H1 (cell line): Measurements from ENCODE around the gene CXCR5. TPM values are rescaled to one million over a fixed set of nuclear protein-coding genes. Genes with fewer than 3 reads are reported as not detected.

Experiments used
- HDAC2 ChIP-seq, 2 experiments: fragments of 300-600 bp in 1 of 2; sonication (generic) in 1 of 2; IDR thresholded peaks; 2 replicates each; pipeline ENCODE4 v1.6.1; 2011 to 2012; ENCODE audit warnings: low read depth in 2 of 2, low read length in 2 of 2, mild to moderate bottlenecking in 2 of 2, moderate library complexity in 2 of 2, borderline replicate concordance in 1 of 2, inconsistent platforms in 1 of 2
- MAFK ChIP-seq: IDR thresholded peaks from 2 replicates; pipeline ENCODE4 v1.6.1; 2012; ENCODE audit warnings: low read depth, mild to moderate bottlenecking, improper control_type of control experiment, low read length
- POLR2AphosphoS5 ChIP-seq: IDR thresholded peaks from 2 replicates; pipeline ENCODE4 v1.6.1; 2011; ENCODE audit warnings: low read depth, low read length
- SUZ12 ChIP-seq: fragments of 200-600 bp; sonication (generic); IDR thresholded peaks from 2 replicates; pipeline ENCODE4 v1.6.1; 2012; ENCODE audit warnings: mild to moderate bottlenecking, inconsistent platforms, low read length, moderate library complexity, mixed read lengths
- polyA plus RNA-seq, 7 experiments: library from polyadenylated mRNA; depleted of rRNA in 3 of 7; stranded (reverse) in 5 of 7; unstranded in 2 of 7; fragments of >200 nt in 5 of 7; fragments of 200-250 nt in 2 of 7; gene quantifications; 1 replicate in 5 of 7; 2 replicates in 1 of 7; 4 replicates in 1 of 7; pipeline versions ENCODE4 v1.2.1 to v1.2.3, GENCODE V29; 2011 to 2013; ENCODE audit warnings: missing spikeins in 2 of 7, mixed read lengths in 2 of 7
- total RNA-seq: library from RNA; stranded (reverse); fragmentation: NEBNext Ultra II Directional; extraction: Animal tissue kit (Norgen Biotek cat#: 25700); gene quantifications from 2 replicates; pipeline ENCODE4 v1.2.1, GENCODE V29; 2021
- TF ChIP-seq, protein P1 (sequence below): IDR thresholded peaks from 2 replicates; pipeline ENCODE4 v1.6.1; 2012; ENCODE audit warnings: inconsistent platforms

Gene CXCR5
- total and polyA plus RNA-seq, 2 of the 8 experiments (the other 6 are each of a cell fraction or from before 2014, with no cell fraction given): not detected

GRCh38 chr11:118851970-118852369 is 31.7 kb upstream of the CXCR5 start (continued):
- TF ChIP-seq, protein P1, sequence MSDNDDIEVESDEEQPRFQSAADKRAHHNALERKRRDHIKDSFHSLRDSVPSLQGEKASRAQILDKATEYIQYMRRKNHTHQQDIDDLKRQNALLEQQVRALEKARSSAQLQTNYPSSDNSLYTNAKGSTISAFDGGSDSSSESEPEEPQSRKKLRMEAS: no peak
- TF ChIP-seq SUZ12 (no peak), POLR2AphosphoS5 (no peak), MAFK (no peak), HDAC2 (IDR thresholded peaks at IDR 0.05; ENCODE audit: borderline replicate concordance in 1 of 2, low read depth in 2 of 2, low read length in 2 of 2) (no peak)
